Renal cortical epithelial cell (primary cell): ENCODE data around the gene INA. TPM values are rescaled to one million over a fixed set of nuclear protein-coding genes. Genes with fewer than 3 reads are reported as not detected.
"Not testable (repeated sequence)": the region's sequence is repeated elsewhere in the genome, so short reads cannot be mapped to it uniquely, and the experiment has no call there.

Experiments used
- DNase-seq: peaks from one replicate; pipeline ENCODE4 v3.0.0-alpha.2; 2011; ENCODE audit warnings: low read depth
- total RNA-seq: library from RNA; depleted of rRNA; stranded (reverse); fragments of >200 nt; gene quantifications from 2 replicates; pipeline ENCODE4 v1.2.3, GENCODE V29; 2014

INA gene
- total RNA-seq, result 1.8 and 5.2 TPM in 2 replicates

DNA sequence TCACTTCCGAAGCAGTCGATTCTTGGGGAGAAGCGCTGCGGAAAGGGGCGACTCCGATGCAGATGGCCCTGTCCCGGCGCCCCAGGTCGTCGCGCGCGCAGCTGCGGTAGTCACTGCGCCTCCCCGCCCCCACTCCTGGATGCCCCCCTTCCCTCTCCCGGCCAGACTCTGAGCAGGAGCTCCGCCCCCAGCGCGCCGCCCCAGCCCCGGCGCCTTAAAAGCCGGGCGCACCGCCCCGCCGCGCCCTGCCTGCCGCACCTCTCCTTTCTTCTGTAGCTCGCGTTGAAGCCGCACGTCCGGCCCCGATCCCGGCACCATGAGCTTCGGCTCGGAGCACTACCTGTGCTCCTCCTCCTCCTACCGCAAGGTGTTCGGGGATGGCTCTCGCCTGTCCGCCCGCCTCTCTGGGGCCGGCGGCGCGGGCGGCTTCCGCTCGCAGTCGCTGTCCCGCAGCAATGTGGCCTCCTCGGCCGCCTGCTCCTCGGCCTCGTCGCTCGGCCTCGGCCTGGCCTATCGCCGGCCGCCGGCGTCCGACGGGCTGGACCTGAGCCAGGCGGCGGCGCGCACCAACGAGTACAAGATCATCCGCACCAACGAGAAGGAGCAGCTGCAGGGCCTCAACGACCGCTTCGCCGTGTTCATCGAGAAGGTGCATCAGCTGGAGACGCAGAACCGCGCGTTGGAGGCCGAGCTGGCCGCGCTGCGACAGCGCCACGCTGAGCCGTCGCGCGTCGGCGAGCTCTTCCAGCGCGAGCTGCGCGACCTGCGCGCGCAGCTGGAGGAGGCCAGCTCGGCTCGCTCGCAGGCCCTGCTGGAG, at the start of gene INA:
INA (plus strand) TSS at position 243 of the 817 bp plus-strand sequence; CDS start at position 317, 74 bp downstream.
- peak; percentile 18 for DNase-seq

DNA sequence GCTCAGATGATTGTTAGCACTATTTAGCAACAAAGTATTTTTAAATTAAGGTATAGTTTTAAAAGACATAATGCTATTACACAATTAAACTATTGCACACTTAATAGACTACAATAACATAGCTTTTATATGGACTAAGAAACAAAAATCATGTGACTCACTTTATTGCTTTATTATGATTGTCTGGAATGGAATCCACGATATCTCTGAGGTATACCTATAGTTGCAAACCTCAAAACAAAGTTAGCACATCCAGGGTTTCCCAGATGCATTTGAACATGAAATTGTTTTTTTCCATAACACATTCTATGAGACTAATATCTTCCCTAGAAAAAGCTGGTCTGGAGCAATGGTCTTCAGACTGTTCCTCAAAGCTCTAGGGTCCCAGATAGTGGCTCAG, 49.5 kb upstream of the INA start:
- no peak for DNase-seq

DNA sequence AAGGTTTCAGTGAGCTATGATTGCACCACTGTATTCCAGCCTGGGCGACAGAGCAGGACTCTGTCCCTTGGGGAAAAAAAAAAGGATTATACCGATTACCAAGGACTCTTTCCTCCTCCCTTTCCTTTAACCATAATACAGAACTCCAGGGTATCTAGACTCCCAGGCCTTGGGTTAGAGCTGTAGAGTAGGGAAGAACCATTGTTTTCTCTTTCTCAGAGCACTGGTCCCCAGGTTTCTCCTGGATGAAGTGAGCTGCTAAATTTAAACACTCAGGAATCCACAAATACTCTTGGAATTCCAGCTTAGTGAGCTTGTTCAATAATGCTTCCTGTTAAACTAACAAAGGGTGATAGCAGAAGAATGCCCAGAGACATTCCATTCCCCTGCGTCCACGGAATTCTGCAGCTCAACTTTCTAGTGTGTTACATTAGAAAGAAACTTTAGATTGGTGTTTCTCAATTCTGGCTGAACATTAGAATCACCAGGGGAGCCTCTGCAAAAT, 45.8 kb upstream of the INA start:
- DNase-seq, result peak; percentile 98

DNA sequence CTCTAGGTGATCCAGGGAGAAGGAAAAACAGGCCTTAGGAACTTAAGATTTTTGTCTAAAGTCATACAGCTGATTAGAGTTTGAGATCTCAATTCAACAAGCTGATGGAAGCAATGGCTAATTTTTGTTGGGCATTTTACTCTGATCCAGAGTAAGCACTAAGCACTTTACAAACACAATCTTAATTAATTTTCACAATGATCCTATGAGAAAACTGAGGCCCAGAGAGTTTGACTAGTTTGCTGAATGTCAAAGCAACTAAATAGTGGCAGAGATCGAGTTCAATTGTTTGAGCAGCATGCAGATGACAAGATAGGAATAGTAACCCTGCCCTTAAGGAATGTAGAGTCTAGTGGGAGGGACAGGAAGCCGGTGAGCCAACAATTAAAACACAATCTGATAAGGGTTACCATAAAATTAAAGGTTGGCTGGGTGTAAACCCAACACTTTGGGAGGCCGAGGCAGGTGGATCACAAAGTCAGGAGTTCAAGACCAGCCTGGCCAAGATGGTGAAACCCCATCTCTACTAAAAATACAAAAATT, 44.7 kb upstream of the INA start:
- no peak for DNase-seq

DNA sequence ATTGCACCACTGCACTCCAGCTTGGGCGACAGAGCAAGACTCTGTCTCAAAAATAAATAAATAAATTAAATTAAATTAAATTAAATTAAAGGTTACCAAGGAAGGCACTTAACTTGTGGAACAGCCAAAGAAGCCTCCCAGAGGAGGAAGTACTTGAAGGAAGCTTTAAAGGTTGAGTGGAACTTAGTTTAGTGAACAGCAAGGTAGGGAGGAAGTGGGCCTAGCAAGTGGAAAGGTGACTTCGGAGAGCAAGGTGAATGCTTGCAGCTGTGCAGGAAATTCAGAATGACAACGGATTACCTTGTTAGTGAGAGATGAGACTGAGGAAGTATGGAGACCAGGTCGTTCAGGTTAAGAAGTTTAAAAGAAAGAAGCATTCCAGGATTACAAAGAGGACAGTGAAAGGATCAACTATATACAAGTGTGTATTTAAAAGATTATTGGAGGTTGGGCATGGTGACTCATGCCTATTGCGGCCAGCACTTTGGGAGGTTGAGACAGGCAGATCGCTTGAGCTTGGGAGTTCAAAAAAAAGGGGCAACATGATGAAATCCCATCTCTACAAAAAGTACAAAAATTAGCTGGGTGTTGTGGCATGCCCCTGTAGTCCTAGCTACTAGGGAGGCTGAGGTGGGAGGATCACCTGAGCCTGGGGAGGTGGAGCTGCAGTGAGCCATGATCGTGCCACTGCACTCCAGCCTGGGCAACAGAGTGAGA, 44.0 kb upstream of the INA start:
- peak; percentile 48 for DNase-seq

DNA sequence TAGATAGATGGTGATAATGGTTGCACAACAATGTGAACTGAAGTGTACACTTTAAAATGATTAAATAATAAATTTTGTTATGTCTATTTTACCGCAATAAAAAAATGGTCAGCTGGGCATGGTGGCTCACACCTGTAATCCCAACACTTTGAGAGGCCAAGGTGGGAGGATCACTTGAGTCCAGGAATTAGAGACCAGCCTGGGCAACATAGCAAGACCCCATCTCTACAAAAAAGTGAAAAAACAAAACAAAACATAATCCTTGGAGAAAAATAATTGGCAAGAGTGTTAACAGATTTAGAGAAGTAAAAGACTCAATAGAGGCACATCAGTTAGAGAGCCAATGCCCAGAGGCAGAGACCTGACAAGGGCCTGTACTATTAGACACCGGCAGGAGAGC, 41.2 kb upstream of the INA start:
- DNase-seq, result no peak

DNA sequence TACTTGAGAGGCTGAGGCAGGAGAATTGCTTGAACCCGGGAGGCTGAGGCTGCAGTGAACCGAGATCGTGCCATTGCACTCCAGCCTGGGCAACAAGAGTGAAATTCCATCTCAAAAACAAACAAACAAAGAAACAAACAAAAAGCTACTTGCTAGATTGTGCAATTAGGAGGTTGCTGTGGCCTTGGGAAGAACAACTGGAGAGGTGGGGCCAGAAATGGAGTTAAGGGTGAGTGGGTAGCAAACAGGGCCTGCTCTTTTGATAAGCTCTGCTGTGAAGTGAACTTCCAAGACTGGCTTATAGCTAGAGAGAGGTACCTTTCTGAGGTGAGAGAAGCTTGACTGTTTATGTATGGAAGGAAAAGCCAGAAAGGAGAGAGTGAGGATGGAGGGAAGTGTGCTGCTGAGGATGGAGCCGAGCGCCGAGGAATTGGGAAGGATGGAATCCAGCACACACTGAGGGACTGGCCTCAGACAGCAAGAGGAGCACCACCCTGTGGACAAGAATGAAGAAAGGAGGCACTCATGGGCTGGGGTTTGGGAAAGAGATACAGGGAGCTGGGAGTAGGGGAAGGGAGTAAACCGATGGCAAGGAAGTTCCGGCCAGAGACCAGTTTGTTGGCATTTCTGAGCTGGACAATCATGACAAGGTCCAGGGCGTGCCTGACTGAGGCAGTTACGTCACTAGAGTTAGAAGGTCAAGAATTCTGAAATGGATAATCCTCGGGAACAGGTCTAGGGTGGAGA, 38.3 kb upstream of the INA start:
- peak; percentile 57 for DNase-seq

DNA sequence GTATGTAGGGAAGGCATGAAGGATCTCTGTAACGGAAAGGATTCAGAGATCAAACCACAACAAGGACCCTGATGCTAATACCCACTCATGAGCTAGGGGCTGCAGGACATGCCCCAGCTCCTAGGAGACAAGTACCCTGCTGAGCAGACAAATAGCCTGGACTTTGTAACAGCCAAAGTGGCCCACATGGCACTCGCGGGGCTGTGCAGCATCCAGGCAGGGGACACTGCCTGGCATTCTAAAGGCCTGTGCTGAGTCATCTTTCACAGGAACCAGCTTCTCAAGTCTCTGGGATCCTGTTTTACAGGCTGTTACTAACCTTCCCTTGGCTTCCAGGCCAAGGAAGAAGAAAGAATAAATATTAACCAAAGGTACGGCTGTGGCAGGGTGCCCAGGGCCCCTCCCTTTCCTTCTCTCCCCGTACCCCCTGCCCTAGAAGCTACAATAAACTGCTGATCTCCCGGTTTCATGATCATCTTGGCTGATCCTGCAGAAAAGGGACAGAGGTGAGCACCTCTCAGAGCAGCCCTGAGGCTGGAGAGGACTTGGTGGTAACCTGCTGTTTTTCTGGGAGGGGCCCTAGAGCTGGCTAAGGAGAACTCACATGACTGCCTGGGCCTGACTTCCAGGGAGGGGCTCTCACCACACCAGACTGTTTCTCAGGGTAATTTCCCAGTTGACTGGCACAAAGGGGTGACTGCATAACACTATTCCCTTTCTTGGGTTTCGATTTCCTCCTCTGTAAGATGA, 35.5 kb upstream of the INA start:
- peak; percentile 95 for DNase-seq

DNA sequence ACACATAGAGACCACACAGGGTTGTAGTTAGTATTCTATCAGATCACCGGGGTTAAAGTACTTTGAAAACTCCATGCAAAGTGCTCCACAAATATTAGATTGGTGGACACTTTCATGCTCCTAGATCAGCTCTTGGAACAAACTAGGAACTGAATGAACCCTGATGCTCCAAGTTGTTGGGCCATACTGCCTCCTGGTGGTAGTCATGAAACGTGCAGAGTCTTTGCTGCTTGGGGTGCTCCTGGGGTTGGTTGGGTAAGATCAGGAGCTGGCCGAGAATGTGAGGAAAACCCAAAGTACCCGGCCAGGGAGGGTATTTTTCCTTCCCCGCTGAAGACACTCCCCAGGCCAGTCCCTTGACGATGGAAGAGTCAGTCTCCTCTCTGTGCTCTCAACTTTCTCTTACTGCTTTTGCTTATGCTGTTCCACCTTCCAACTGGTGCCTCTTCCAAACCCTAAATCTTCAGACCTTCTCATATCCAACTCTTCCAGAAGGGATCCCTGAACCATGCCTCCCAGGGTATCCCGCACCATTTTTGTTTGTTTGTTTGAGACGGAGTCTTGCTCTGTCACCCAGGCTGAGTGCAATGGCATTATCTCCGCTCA, 32.2 kb upstream of the INA start:
- DNase-seq, result peak; percentile 76

DNA sequence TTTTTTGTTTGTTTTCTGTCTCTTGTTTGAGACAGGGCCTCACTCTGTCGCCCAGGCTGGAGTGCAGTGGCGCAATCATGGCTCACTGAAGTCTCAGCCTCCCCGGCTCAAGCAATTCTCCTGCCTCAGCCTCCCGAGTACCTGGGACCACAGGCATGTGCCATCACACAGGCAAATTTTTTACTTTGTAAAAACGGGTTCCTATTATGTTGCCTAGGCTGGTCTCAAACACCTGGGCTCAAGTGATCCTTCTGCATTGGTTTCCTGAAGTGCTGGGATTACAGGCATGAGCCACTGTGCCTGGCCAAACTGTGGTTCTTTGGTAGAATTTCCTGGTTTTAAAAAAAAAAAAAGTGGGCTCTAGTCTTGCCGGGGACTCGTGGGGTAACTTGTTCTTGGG, 31.4 kb upstream of the INA start, which contains the start of gene RPEL1:
RPEL1 (plus strand) TSS at position 301 of the 400 bp plus-strand sequence. CDS start 110 bp downstream, outside the sequence.
- DNase-seq, result not testable (repeated sequence)

DNA sequence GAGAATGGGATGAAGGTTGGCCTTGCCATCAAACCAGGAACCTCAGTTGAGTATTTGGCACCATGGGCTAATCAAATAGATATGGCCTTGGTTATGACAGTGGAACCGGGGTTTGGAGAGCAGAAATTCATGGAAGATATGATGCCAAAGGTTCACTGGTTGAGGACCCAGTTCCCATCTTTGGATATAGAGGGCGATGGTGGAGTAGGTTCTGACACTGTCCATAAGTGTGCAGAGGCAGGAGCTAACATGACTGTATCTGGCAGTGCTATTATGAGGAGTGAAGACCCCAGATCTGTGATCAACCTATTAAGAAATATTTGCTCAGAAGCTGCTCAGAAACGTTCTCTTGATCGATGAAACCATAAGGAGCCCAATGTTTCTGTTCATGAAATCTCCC, 30.6 kb upstream of the INA start:
- no peak for DNase-seq

DNA sequence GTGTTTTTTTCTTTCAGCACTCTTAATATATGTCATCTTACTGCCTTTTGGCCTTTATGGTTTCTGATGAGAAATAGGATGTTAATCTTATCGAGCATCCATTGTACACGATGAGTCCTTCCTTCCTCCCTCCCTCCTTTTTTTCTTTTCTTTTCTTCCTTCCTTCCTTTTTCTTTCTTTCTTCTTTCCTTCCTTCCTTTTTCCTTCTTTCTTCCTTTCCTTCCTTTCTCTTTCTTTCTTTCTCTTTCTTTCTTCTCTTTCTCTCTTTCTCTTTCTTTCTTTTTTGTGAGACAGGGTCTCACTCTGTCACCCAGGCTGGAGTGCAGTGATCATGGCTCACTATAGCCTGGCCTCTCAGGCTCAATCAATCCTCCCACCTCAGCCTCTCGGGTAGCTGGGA, 22.8 kb upstream of the INA start:
- DNase-seq, result no peak

DNA sequence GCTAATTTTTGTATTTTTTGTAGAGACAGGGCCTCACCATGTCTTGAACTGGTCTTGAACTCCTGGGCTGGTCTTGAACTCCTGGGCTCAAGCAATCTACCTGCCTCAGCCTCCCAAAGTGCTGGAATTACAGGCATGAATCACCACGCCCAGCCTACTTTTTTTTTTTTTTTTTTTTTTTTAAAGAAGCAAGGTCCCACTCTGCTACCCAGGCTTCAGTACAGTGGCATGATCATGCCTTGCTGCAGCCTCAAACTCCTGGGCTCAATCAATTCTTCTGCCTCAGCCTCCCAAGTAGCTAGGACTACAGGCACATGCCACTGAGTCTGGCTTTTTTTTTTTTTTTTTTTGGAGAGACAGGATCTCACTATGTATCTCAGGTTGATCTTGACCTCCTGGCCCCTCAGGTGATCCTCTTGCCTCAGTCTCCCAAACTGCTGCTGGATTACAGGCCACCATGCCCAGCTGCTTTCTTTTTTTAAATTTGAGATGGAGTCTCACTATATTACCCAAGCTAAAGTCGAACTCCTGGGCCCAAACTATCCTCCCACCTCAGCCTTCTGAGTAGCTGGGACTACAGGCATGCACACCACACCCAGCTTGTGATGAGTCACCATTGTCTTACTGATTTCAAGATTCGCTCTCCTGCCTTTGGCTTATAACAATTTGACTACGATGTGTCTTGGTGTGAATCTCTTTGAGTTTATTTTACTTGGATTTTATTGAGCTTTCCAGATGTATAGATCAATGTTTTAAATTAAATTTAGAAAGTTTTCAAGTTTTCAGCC, 22.2 kb upstream of the INA start:
- DNase-seq, result no peak

DNA sequence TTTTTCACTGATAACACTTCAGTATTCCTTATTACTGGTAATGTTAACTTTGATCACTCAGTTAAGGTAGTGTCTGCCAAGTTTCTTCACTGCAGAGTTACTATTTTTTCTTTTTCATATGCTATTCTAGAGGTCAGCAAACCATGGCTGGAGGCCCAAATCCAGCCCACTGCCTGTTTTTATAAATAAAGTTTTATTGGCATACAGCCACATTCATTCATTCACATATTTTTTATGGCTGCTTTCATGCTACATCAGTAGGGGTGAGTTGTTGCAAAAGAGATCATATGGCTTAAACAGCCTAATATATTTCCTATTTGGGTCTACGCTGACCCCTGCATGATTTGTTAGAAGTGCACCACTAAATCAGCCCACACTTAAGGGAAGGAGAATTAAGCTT, 20.3 kb upstream of the INA start:
- DNase-seq, result no peak

DNA sequence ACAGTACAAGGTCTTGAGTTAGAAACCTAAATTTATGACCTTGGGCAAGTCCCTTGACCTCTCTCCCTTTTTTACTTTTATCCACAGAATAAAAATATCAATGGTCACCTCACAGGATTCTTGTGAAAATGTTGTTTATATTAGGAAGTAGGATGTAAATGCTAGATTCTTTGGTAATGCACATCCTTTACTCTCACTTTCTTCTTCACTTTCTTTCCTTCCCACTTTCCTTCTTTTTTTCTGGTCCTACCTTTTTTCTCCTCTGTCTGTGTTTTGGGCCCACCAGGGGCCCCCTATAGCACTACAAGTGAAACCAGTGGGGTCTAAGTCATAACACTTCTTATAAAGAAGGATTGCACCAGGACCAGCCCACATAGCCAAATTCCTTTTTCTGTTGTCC, 19.1 kb upstream of the INA start:
- DNase-seq, result no peak

DNA sequence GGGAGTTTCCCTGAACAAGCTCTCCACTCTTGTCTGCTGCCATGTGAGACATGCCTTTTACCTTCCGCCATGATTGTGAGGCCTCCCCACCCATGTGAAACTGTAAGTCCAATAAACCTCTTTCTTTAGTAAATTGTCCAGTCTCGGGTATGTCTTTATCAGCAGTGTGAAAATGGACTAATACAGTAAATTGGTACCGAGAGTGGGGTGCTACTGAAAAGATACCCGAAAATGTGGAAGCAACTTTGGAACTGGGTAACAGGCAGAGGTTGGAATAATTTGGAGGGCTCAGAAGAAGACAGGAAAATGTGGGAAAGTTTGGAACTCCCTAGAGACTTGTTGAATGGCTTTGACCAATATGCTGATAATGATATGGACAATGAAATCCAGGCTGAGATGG, 18.0 kb upstream of the INA start:
- DNase-seq, result not testable (repeated sequence)

DNA sequence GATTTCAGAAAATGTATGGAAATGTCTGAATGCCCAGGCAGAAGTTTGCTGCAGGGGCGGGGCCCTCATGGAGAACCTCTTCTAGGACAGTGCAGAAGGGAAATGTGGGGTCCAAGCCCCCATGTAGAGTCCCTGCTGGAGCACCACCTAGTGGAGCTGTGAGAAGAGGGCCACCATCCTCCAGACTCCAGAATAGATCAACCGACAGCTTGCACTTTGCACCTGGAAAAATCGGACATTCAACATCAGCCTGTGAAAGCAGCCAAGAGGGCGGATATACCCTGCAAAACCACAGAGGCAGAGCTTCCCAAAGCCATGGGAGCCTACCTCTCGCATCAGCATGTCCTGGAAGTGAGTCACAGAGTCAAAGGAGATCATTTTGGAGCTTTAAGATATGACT, 16.9 kb upstream of the INA start:
- no peak for DNase-seq

DNA sequence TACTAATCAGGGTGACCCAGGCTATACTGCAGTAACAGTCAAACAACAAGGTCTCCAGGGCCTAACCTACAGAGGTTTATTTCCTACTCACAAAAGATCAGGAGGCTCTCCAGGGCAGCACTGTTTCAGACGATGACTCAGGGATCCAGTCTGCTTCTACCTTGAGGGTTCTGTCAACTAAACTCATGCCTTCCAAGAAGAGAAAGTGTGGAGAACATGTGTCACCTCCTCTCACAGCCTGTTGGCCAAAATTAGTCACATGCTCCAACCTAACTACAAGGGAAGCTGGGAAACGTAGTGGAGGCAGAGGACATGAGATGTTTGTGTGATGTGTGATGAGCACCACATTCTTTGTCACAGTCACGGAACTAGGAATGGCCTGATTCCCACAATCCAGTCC, 14.7 kb upstream of the INA start:
- DNase-seq, result no peak

DNA sequence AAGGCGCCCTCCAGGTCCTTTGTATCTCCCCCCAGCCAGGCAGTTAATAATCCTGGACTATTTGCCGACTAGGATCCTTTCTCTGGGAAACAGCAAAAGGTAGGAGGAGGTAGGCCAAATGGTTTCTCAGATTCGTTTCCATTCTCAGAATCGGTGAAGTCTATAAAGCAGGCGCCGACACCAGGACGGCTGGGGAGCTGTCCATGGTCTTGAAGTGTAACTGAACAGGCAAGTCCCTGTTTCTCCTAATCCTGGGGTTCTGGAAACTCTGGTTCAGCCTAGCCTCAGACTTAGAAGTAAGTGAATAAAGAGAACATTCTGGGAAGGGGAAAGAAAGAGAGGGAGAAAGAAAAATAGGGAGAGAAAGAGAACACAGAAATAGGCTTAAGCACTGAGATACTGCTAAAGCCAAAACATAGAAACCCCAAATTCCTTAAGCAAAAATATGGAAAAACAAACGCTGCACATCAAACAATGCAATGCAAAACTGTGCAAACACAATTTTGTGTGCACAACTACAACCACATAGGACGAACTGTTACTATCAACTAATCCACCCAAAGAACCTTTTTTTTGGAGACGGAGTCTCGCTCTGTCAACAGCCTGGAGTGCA, 11.1 kb upstream of the INA start:
- DNase-seq, result peak; percentile 66
